ENCODE measurements around the gene TAF8.

Gene TAF8

DNA sequence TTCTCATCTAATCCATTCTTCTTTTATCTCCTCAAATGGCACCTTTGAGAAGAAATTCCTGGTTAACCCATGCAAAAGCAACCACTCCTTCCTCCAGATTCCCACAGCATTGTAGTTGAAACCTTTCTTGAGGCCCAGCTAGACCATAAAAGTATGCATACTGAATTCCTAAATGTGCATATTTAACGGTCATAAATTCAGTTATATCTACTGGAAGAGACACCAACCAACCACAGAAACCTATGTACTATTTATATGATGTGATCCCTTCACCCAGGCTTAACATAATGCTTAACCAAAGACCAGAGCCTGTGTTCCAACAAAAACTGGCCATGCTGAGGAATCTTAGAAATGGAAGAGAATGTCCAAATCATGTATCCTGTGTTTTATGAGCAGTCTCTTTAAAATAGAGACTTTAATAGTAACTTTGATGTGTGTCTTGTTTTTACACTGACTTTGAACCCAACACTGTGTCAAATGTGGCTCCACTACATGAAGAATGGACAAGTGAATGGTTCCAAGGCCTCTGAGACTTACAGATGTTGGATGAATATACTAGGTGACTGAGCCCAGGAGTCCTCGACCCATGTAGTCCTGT, 11.4 kb upstream of the TAF8 start:
- no peak for DNase-seq (ENCODE audit: low spot score in 2 of 2)
- Mint-ChIP-seq H3K27ac (peak overlapping the region; percentile 70), H3K4me1 (peaks cover 40% of the 10 kb centered on the region), H3K36me3 (peaks cover 10% of the 10 kb centered on the region), H3K4me3 (peak overlapping the region; percentile 79), H3K9me3 (no peaks in the 10 kb centered on the region), H3K27me3 (no peaks in the 10 kb centered on the region)
- ATAC-seq (ENCODE audit: low read depth): no peak

DNA sequence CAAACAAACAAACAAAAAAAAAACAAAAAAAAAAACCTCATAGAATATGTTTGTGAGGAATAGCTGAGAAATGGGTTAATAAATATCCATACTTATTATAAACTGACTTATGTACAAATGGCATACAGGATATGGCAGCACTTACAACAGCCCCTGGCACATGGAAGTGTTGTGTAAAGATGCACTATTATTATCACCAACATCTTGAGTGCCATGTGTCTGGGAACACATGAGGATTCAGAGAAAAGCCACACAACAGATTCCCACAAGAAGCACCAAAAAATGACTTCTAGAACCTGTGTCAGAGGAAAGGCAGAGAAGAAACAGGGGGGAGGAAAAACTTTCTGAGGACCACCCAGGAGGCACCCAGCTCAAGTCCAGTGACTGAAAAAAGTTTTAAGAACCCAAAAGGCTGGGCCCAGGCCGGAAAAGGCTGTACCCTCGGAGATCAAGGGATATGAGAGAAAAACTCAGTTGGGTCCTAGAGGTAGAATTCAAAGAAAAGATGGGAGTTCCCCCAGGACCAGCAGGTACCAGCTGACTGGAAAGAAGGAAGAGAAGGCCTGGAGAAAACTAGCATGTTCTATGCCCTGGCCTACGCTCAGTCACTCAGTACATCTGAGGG, 9.4 kb upstream of the TAF8 start:
- Mint-ChIP-seq H3K4me1 (peaks cover 54% of the 10 kb centered on the region), H3K36me3 (peaks cover 5% of the 10 kb centered on the region), H3K27me3 (no peaks in the 10 kb centered on the region), H3K4me3 (peak overlapping the region; percentile 18), H3K9me3 (no peaks in the 10 kb centered on the region), H3K27ac (peak overlapping the region; percentile 79)
- ATAC-seq (ENCODE audit: low read depth) (no peak), DNase-seq (ENCODE audit: low spot score in 2 of 2) (no peak)

DNA sequence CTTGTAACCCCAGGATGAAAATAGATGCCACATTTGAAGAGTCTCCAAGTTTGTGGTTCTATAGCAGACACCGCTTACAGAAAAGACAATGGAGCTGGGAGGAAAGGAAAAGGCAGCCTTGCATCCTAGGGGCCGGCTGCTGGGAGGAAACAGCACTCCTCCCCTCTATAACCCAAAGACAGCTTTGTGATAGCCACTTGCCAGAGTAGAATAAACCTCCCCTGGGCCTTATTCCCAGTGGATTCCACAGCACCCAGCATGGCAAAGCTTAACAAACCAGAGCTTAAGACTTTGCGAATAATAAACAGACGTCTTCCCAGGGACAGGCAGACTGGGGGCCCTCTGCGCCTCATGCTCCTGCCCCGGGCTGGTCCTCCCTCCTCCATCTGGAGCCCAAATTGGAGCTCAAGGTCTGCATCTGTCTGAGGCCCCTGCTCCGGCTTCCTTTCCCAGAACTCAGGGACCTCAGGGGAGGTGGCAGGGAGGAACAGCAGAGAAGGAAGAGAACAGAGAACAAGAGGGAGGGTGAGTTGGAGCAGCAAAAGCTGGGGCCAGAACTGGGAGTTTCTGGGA, 8.8 kb upstream of the TAF8 start:
- ATAC-seq (ENCODE audit: low read depth) (no peak), DNase-seq (ENCODE audit: low spot score in 2 of 2) (no peak)
- Mint-ChIP-seq H3K4me1 (peaks cover 59% of the 10 kb centered on the region), H3K4me3 (peak overlapping the region; percentile 18), H3K9me3 (no peaks in the 10 kb centered on the region), H3K27ac (peak overlapping the region; percentile 79), H3K36me3 (peaks cover 5% of the 10 kb centered on the region), H3K27me3 (no peaks in the 10 kb centered on the region)

DNA sequence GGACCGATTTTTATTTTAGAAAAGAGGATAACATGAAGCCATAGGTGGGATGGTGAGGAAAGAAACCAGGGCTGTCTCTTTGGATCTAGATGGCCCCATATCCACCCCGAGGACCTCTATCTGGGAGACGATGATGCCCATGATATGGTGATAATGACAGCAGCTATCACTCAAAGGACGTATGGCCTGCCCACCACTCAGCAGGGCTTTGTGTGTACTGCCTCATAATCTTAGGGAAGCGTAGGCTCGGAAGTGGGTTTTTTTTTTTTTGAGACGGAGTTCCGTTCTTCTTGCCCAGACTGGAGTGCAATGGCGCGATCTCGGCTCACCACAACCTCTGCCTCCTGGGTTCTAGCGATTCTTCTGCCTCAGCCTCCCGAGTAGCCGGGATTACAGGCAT, 8.2 kb upstream of the TAF8 start:
- no peak for ATAC-seq (ENCODE audit: low read depth)
- Mint-ChIP-seq H3K9me3 (no peaks in the 10 kb centered on the region), H3K27me3 (no peaks in the 10 kb centered on the region), H3K36me3 (peaks cover 5% of the 10 kb centered on the region), H3K27ac (no peak overlapping the region), H3K4me3 (no peak overlapping the region), H3K4me1 (peaks cover 64% of the 10 kb centered on the region)
- DNase-seq (ENCODE audit: low spot score in 2 of 2): no peak

DNA sequence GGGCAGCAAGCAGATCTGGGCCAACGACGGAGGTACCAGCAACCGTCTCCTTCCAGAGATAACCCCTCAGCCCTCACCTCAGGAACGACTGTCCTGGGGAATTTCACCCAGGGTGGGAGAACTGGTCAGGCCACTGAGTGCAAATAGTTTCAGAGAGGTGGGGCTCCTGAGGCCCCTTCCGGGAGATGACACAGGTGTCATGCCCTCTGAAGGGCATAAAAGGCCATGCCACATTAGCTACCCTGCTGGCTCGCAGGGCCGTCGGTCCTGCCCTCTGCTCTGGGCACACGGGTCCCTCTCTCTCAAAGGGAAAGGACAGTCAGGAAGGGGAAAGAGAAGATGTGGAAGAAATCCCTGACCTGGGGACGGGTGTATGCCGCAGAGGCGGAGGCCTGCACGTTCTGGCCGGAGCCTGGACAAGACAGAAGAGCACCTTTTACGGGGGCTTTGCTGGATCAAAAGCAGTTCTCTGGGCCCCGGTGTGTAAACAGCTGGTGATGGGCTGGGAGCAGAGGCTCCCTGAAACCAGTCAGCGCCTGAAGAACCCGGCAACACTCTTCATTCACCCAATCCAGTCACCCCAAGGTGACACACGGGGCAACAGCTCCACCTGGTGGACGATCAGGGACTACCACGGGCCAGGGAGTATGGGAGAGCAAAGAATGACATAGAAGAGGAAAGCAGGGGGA, 6.4 kb upstream of the TAF8 start:
- DNase-seq (ENCODE audit: low spot score in 2 of 2) (peak; percentile 91 to 93), ATAC-seq (ENCODE audit: low read depth) (peak; percentile 58)
- Mint-ChIP-seq H3K27me3 (no peaks in the 10 kb centered on the region), H3K36me3 (peaks cover 5% of the 10 kb centered on the region), H3K9me3 (no peaks in the 10 kb centered on the region), H3K4me3 (peak overlapping the region; percentile 53), H3K27ac (peak overlapping the region; percentile 56), H3K4me1 (peaks cover 67% of the 10 kb centered on the region)

DNA sequence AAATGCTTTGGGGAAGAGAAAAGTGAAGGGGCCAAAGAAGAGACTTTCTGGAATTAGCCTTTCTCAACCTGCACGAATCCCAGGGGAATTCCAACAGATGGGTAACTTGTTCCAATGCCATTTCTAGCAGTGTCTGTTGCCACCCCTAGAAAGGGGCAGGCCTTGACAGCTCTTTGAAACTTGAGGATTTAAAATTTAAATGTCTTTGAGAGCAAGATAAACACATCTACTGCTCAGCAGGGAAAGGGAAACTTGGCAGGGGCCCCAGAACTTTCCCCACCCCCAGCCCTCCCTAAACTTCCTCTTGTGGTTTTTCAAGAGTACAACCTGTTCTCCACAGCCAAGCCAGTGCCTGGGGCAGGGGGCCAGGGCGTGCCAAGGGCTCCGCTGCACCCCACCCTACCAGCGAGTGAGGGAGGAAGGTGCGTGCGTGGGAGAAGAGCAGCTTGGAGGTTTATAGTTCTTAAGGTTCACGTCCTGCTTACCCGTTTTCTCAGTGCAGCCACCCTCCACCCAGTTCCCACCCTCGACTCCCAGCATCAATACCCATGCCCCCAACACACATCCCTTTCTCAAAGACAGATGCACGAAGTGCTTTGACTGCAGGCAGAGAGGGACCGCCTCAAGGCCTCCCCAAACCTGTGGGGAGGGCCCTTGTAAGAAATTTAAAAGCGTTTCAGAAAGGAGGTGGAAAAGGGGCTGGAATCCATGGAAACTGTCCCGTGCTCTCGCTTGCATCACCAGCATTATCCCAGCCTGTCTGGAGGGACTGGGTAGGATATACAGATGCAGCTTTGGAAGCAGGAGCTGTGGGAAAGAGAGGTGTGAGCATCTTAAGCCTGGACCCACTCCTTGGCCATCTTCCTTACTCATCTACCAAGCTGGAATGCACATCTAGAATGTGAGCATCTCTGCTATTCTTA, 4.5 kb upstream of the TAF8 start:
- Mint-ChIP-seq H3K9me3 (no peaks in the 10 kb centered on the region), H3K27ac (peak overlapping the region; percentile 56), H3K4me1 (peaks cover 53% of the 10 kb centered on the region), H3K36me3 (peaks cover 3% of the 10 kb centered on the region), H3K4me3 (peak overlapping the region; percentile 97), H3K27me3 (no peaks in the 10 kb centered on the region)
- ATAC-seq (ENCODE audit: low read depth) (peak; percentile 2), DNase-seq (ENCODE audit: low spot score in 2 of 2) (no peak)

DNA sequence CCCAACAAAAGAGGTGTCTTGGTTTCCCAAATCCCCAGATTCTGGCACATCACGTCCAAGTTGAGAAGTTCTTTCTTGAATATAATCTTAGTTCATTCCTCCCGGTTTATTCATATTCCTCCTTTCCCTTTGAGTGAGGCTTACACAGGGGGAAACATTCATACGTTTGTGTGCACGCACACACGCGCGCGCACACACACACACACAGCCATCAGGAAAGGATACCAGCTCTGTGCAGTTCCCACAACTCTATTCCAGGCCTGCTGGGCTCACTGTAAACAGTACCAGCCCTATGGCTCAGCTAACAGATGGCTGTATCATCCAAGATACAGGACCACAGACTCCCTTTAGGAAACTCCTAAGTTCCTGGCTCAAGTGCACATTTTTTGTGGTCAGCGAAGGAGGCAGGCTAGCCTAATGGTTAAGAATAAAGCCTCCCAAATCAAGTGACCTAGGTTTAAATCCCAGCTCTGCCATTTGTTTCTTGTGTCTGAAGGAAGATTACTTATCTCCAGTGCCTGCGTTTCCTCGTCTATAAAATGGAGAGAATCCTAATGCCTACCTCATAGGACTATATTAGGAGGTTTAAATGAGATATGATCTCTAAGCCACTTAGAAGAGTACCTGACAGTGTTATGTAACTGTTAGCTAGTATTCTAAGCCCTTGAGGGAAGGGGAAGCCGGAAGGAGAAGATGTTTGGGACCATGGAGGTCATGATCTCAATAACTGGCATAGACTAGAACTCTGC, 3.7 kb upstream of the TAF8 start:
- H3K9me3 Mint-ChIP-seq: no peaks in the 10 kb centered on the region
- H3K4me1 Mint-ChIP-seq: peaks cover 48% of the 10 kb centered on the region
- no peak for ATAC-seq (ENCODE audit: low read depth)
- no peaks in the 10 kb centered on the region for H3K27me3 Mint-ChIP-seq
- peak overlapping the region; percentile 97 for H3K4me3 Mint-ChIP-seq
- H3K27ac Mint-ChIP-seq: peak overlapping the region; percentile 54
- no peak for DNase-seq (ENCODE audit: low spot score in 2 of 2)
- H3K36me3 Mint-ChIP-seq: peaks cover 3% of the 10 kb centered on the region

DNA sequence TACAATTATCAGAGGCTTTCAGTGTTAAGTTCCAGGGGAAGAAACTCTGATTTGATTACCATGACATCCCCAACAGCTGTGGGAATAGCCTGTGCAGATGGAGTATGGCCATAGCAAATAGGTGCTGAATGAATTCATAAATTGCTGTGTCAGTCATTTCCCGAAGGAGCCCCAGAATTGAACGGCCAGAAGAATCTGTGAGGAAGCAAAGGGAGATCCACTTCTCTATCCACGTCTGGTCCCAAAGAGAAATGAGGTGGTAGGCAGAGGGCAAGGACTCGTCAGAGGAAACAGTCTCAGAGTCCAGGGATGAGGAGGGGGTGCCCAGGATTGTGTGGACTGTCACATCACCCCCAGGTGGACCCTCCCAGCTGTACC, 3.1 kb upstream of the TAF8 start:
- Mint-ChIP-seq H3K9me3 (no peaks in the 10 kb centered on the region), H3K27me3 (no peaks in the 10 kb centered on the region), H3K4me3 (peak overlapping the region; percentile 97), H3K4me1 (peaks cover 46% of the 10 kb centered on the region), H3K36me3 (peaks cover 1% of the 10 kb centered on the region), H3K27ac (peak overlapping the region; percentile 54)
- ATAC-seq (ENCODE audit: low read depth) (no peak), DNase-seq (ENCODE audit: low spot score in 2 of 2) (no peak)

DNA sequence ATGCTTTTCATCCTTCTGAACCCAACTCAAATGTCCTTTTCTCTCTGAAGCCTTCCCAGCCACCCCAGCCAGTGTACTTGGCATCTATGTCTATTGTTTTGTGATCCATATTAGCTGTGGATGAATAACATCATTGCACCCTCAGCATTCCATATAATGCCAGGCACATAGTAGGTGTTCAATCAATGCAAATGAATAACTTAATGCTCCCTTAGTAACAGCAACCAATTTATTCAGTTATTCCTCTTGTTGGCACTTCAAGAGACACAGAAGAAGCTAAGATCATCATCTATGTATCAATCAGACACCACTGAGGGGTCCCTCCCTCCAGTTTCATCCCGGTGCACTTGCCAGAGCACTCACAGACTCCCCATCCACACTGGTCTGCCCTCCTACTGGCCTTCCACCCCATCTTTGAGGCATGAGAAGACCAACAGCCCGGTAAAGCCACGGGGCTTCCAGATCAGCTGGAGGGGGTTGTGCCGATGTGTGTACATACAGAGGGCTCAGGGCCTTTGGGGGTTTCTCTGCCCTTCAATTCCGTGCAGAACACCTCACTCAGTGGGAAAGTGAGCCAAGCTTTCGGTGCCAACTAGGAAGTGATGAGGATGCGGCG, 2.4 kb upstream of the TAF8 start:
- ATAC-seq (ENCODE audit: low read depth) (no peak), DNase-seq (ENCODE audit: low spot score in 2 of 2) (no peak)
- Mint-ChIP-seq H3K27ac (peak overlapping the region; percentile 89), H3K4me1 (peaks cover 45% of the 10 kb centered on the region), H3K27me3 (no peaks in the 10 kb centered on the region), H3K36me3 (peaks cover 1% of the 10 kb centered on the region), H3K4me3 (peak overlapping the region; percentile 97), H3K9me3 (no peaks in the 10 kb centered on the region)

DNA sequence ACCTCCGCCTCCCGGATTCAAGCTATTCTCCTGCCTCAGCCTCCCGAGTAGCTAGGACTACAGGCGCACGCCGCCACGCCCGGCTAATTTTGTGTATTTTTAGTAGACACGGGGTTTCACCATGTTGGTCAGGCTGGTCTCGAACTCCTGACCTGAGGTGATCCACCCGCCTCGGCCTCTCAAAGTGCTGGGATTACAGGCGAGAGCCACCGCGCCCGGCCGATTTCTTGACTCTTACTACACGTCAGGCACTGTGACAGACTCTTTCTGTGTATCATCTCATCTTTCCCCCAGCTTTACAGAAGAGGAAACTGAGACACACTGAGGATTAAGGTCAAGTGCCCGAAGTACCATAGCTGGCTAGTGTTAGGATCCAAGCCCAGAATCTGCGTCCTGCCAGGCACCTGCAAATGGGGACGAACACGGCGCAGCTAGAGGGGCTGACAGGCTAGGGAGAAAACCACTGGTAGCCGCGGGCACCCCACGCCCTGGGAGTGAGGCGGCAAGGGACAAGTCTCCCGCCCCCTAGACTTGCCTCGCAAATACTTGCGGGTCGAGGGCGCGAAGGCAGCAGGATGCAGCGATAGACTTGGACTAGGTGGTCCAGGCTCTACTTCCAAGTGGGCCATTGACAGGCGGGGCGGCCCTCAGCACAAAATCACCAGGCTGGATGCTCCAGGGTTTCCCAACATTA, 1.1 kb upstream of the TAF8 start:
- DNase-seq (ENCODE audit: low spot score in 2 of 2) (no peak), ATAC-seq (ENCODE audit: low read depth) (no peak)
- H3K4me1 Mint-ChIP-seq: peaks cover 39% of the 10 kb centered on the region
- H3K27me3 Mint-ChIP-seq: no peaks in the 10 kb centered on the region
- H3K27ac Mint-ChIP-seq: peak overlapping the region; percentile 89
- no peaks in the 10 kb centered on the region for H3K9me3 Mint-ChIP-seq
- peak overlapping the region; percentile 97 for H3K4me3 Mint-ChIP-seq
- peaks cover under 1% of the 10 kb centered on the region for H3K36me3 Mint-ChIP-seq

DNA sequence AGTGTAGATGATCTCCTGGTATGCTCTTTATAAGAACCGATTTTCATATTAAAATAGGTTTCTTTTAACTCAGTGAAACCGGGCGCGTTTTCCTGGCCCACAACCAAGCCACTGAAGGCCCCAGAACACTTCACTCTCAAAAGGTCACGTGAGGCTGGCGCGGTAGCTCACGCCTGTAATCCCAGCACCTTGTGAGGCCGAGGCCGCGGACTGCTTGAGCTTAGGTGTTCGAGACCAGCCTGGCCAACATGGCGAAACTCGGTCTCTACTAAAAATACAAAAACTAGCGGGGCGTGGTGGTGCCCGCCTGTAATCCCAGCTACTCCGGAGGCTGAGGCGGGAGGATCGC, 402 bp upstream of the TAF8 start:
- peak overlapping the region; percentile 95 for H3K27ac Mint-ChIP-seq
- H3K36me3 Mint-ChIP-seq: no peaks in the 10 kb centered on the region
- ATAC-seq (ENCODE audit: low read depth) (peak; percentile 4), DNase-seq (ENCODE audit: low spot score in 2 of 2) (peak in 1 of 2 donors; percentile 45)
- peaks cover 33% of the 10 kb centered on the region for H3K4me1 Mint-ChIP-seq
- H3K27me3 Mint-ChIP-seq: no peaks in the 10 kb centered on the region
- no peaks in the 10 kb centered on the region for H3K9me3 Mint-ChIP-seq
- H3K4me3 Mint-ChIP-seq: peak overlapping the region; percentile 97

DNA sequence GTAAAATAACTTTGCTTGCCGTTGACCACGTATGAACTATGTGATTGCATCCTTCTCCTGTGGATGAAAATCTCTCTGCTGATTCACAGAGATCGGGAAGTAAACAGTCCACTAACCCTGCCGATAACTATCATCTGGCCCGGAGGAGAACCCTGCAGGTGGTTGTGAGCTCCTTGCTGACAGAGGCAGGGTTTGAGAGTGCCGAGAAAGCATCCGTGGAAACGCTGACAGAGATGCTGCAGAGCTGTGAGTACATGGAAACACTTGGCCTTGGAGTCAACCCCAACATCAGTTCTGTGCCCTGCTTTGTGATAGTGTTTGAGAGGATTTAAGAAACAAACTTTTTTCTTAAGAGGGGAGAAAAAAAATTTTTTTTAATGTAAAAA, 937 bp downstream of the TAF8 start:
- H3K4me1 Mint-ChIP-seq: peaks cover 20% of the 10 kb centered on the region
- DNase-seq (ENCODE audit: low spot score in 2 of 2) (no peak), ATAC-seq (ENCODE audit: low read depth) (no peak)
- no peaks in the 10 kb centered on the region for H3K9me3 Mint-ChIP-seq
- H3K4me3 Mint-ChIP-seq: peak overlapping the region; percentile 97
- no peak overlapping the region for H3K27ac Mint-ChIP-seq
- no peaks in the 10 kb centered on the region for H3K27me3 Mint-ChIP-seq
- H3K36me3 Mint-ChIP-seq: peaks cover 2% of the 10 kb centered on the region

All from memory B cell (primary cell).